Hematopoietic multipotent progenitor cell treated with erythropoietin and hydrocortisone succinate and interleukin-3 and kit ligand, for 8 days (in vitro differentiated cells): Measurements from ENCODE around the gene MEI4.
"Not testable (repeated sequence)": the region's sequence is repeated elsewhere in the genome, so short reads cannot be mapped to it uniquely, and the experiment has no call there.

Source experiments
- DNase-seq: peaks from one replicate; pipeline ENCODE4 v3.0.0-alpha.2; 2015

Gene MEI4

DNA sequence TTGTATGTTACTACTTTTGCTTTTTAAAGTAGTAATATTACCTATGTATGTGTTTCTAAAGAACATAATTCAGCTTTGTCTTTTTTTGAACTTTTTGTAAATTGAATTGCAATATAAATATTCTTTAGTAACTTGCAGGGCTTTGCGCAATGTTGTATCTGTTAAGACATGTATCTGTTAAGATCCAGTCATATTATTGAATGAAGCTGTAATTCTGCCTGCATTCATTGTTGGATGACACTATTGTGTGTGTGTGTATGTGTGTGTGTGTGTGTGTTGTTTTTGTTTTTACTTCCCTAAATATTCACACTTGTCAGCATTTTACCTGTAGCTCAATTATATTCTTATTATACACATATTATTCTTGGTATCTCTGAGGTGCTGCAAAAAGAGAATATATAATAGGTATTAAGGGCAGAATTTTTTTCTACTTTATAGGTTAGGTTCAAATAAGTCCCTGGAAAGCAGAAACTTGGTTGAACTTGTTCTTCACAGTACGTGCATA, 164.0 kb downstream of the MEI4 start:
- no peak for DNase-seq

DNA sequence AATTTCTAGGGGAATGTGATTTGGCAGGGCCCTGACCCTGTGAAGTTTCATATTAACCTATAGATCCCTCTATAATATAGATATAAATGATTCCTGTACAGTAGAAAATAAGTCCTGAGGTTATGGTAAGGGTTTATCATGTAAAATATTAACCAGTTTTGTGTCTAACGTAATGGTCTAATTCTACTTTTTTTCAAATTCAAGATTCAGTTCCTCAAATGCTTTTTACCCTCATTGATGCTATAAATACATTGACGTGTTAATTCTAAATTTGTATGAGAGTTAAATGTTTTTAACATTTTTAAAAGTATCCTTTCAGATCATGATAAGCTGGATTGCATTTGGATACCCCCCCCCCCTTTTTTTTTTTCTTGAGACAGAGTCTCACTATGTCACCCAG, 169.4 kb downstream of the MEI4 start:
- no peak for DNase-seq

DNA sequence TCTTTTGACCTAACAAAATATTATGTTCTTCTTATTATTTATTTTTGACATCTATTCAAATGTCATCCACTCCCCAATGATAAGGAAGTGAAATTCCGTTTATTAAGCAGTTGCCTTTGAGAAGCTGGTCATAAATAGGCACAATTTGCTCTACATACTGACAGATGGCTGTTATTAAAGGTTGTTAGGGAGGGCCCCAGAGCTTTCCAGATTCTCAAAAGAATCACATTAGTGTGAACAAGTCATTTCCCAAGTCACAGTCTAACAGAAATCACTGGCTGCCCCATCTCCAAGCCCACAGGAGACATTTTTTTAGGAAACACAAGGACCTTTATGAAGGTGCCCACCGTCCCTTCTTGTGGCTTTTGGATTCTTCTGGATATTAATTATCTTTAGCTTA, 172.4 kb downstream of the MEI4 start:
- DNase-seq = no peak

DNA sequence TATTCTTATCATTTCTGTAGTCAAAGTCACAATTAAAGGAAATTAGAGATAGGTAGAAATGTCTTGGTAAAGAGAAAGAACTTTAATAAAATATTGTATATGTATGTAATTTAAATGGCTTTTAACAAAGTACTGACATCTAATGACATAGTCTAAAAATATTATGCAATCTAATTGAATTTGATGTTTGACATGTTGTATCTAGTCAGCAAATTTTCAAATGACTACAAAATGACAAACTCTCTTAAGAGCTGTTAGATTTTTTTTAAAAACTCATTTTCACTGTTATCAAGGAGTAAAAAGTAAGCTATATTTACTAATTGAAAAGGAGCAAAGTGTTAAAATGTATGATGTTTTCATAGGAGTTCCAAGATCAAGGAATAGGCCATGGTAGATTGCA, 176.9 kb downstream of the MEI4 start:
- no peak for DNase-seq

DNA sequence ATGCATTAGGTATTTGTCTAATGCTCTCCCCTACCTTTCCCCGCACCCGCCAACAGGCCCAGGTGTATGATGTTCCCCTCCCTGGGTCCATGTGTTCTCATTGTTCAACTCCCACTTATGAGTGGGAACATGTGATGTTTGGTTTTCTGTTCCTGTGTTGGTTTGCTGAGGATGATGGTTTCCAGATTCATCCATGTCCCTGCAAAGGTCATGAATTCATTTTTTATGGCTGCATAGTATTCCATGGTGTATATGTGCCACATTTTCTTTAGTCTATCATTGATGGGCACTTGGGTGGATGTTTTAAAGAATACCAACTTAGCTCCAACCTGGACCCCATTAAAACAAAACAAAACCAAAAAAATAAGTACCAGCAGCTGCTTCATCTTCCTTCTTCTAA, 180.9 kb downstream of the MEI4 start:
- DNase-seq = not testable (repeated sequence)

DNA sequence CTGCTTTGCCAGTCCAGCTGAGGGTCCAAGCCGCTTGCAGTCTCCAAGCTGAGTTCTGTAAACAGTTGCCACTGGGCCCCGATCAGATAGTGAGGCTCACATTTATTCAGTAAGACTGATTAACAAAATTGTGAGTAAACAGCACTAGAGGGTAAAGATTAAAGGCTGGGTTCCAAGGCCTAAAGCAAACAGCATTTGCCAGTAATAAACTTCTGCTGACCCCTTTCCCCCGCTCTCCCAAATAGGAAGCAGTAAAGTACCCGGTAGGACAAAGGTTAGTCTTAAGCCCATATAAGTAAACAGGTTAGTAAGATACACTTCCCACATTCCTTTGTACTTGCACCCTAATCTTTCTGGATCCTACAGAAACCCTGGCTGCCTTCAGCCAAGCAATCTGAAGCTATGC, 181.8 kb downstream of the MEI4 start:
- no peak for DNase-seq

DNA sequence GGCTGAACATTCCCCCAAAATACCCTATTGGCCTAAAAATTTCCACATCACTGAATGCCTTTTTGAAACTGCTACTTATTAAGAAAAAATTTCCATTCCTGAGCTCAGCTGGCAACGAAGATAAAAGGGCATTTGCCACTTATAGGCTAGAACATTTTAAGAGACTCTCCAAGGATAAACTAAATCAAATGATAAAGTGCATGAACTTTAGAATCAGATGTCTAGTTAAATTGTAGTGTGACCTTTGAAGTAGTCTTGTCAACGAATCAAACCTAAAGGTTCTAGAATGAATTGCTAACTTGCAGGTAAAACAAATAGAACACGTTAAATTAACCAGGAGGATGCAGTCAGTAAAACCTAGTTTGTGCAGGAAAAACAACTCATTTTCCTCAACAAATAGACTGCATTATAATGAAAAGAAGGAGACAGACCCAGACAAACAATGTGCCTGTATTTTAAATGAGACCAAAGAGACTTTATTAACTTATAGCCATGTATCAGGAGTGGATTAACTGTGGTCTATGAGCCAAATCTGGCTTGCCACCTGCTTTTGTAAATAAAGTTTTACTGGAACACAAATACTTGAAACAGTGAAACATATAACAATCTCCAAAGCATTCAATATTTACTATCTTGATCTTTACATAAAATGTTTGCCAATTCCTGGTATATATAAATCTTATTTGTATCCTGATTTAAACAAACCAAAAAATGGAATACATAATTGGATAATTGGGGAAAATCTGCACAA, 184.4 kb downstream of the MEI4 start:
- no peak for DNase-seq

DNA sequence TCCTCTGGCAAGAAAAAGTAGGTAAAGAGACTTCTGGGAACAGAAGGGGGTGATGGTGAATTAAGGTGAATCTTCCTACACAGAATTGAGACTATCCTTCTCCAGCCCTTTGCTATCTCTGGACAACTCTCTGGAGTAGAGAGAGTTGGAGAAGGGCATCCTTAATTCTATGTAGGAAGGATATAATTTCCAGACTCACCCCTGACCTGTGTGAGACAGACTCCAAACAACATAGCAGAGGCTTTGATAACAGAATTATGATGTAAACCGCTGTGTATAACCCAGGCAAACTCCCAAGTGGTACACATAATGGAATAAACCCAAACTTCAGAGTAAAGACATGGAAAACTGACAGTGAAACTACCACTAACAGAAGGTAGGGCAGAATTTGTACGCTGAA, 186.5 kb downstream of the MEI4 start:
- DNase-seq = no peak

DNA sequence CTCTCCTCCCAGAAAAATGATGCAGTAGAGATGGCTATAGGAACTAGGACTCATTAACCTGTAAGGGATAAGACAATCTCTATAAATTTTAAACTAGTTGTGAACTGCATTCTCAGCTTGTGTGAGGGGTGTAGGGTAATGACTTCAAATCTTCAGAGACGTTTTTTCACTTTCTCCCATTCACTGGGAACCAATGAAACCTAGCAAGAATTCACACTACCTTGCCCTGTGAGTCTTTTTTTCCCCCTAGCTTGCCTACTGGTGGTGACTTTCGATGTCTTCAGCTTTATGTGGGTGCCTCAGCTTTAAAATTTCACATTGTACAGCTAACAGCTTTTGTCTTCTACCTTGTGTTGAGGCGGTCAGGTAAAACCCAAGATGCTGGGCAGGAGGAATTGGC, 192.0 kb downstream of the MEI4 start:
- no peak for DNase-seq

DNA sequence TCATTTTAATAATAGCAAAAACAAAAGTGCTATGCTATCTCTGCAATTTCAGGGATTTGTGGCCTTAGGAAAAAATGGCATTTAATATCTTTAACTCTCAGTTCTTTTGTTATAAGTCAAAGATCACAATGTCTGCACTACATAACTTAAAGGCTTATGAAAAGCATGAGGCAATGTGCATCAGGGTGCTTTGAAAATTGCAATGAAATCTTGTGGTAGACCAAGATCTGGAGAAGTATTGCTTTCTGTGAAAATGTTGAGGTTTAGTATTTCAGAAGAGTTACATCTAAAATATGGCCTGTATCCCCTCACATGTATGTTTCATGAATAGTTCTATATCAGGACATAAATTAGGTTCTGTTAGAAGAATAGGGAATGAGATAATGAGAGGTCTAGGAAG, 200.6 kb downstream of the MEI4 start:
- DNase-seq = no peak

DNA sequence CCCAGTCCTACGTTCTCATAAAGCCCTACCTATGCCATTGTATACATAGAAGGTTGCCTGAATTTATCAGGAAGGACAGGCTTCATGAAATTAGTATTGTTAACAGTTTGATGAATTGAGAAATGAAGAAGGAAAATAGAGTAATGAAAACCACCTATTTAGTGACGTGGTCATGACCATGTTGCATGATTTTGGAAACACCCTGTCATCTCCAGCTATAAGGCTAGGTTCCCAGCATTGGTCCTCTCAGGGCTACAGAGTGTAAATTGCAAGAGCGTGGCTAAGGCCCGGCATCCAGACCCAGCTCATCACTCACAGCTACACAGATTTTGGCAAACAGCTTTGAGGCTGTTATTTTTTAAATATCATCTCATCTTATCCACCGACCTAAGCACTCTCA, 203.6 kb downstream of the MEI4 start:
- no peak for DNase-seq

DNA sequence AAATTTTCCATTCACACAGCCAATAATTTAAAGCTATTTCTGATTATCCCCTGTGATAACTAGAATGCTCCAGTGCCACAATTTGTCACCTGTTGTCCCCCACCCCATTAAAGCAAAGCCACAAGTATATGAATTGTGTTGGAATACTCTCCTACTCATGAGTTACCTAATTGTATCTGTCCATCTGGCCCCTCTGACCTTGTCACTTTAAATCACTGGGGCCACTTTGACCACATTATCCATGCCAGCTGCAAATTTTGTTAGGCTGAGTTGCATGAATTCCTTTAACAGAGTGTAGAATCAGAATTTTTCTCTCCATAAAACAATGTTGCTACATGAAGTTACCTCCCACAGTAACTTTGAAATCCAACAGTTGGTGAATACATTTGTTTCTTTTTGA, 204.6 kb downstream of the MEI4 start:
- DNase-seq = no peak

DNA sequence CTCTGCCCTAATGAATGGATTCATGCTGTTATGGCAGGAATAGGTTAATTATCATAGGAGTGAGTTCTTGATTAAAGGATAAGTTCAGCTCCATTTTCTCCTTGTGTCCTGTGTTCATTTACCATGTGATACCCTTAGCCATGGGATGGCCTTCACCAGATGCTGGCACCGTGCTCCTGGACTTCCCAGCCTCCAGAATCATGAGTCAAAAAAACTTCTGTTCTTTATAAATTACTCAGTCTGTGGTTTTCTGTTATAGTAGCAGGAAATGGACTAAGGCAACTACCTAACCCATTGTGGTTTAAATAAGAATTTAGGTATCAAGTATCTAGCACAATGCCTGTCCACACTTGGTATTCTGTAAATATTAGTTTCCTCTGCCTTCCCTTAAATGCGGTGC, 223.5 kb downstream of the MEI4 start:
- DNase-seq = no peak

DNA sequence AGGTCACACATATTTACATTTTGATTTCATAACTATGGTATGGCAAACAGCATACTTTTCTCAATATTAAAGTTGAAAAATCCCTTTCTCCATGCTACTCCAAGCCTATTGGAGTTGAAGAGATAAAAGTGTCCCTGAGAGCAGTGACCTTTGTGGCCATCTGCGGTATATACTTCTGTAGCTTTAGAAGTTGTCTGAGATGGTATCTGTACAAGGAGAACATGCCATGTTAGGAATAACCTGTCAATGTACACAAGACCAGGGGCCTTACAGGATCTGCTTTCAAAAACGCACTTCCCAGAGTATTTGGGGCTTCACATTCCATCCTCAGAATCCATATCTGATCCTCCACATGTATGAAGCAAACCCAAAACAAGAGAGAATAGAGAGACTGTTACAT, 226.7 kb downstream of the MEI4 start:
- no peak for DNase-seq

DNA sequence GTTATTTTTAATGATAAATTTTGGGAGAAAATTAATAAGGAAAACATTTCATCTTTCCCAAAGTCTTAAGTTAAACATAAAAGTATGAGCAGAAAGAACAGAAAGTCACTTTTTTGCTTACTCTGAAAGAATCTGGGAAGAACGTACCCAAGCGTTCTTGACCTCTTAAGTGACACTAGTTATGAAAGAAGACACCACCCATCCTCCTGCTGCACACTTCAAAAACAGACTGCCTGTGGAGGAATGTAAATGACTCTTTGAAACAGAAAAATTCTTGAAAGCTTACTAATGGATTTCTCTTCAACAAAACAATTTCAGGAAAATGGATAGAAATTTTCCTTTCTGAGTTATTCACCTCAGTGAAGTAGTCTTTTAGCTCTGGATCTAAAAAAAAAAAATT, 227.7 kb downstream of the MEI4 start:
- no peak for DNase-seq

DNA sequence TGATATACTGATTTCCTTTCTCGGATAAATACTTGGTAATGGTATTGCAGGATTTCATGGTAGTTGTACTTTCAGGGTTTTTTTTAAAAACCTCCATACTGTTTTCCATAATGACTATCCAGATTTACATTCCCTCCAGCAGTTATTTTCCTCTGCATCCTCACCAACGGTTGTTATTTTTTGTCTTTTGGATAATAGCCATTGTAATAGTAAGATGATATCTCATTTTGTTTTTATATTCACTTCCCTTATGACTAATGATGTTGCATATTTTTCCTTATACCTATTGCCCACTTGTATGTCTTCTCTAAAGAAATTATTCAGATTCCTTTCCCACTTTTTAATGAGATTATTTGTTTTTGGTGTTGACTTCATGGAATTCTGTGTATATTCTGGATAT, 231.0 kb downstream of the MEI4 start:
- no peak for DNase-seq

DNA sequence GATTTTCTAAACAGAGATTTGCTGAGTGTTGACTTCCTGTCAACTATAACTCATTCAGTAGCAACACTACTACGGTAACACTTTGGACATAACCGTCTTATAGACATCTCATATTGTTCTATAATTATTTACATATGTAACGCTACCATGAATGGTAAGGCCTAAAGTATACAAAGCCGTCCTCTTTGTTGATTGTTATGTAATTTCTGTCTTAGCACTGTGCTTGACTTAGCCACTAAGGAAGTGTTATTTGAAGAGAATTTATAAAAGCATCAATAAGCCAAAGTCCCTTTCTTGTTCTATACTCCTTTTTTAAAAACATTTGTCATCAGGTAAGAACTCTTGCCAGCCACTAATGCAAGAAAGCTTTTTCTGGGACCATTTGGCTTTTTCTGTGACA, 240.6 kb downstream of the MEI4 start:
- no peak for DNase-seq

DNA sequence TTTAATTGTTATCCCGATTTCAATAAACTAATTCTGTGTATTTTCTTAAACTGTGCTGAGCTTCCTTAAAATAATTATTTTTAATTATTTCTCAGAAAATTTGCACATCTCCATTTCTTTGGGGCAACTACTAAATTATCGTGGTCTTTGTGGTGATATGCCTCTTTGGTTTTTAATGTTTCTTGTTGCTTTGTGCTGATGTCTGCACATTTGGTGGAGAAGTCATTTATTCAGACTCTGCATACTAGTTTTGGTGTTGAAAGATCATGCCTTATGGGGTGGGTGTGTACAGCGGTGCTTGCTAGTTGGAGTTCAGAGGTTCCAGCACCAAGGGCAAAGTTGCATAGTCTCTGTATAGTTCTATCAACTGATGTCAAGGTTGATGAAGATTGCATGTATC, 253.2 kb downstream of the MEI4 start:
- DNase-seq = no peak

DNA sequence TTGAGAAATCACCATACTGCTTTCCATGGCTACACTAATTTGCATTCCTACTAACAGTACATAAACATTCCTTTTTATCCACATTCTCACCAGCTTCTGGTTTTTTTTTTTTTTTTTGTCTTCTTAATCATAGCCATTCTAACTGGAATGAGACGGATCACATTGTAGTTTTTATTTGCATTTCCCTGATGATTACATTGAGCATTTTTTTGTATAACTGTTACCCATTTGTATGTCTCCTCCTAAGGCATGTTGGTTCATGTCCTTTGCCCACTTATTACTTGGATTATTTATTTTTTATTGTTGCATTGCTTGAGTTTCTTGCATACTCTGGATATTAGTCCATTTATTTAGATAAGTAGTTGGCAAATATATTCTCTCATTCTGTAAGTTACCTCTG, 258.0 kb downstream of the MEI4 start:
- no peak for DNase-seq

DNA sequence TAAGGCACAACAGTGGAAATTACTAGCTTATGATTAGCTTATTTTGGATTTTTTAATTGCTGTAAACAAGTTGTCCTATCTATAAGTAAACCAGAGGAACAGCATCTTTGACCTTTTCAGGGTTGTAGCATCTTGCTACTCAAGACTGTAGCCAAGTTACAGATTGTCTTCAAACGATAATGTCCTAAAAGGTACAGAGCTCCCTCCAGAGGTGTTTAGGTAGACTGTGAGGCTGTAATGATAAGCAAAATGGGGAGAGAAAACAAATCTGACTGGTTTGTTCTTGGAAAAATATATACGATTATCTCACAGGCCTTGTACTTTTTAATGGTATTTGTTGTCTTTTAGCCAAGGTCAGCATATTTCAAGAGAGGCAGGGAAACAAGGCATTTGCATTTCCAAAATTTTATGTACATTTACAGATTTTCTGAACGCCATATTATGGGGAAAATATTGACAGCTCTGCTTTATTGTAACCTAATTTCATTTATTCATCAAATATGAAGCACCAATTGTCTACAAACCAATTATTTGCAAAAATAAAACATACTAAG, 273.4 kb downstream of the MEI4 start:
- no peak for DNase-seq

DNA sequence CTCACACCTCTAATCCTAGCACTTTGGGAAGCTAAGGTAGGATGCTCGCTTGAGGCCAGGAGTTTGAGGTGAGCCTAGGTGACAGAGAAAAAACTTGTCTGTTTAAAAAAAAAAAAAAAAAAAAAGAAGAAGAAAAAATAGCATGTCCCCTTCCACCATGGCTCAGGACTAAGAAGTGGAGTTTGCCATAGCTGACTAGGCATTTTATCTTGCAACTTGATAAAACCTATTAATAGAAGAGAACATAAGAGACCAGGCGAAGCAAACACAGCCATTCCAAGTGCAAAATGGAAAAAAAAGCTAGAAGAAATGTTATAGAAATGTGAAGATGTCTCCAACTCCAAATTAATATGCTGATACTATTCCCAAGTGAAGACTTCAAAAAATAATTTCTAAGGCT, 277.5 kb downstream of the MEI4 start:
- DNase-seq = no peak

DNA sequence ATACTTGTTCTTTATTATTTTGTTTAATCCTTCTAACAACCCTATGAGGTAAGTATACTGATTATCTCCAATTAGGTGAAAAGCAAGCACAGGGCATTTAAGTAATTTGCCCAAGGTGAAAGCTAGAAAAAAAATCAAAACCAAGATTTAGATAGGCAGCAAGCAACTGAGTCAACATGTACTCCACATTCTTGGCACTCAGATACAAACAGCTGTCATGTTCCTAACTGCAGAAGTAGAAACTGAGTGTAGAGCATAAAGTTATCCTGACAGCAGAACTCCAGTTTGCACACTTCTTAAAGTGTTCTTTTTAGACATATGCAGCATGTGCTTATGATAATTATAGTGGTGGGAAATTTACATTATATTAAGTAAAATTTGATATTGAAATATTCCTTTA, 278.1 kb downstream of the MEI4 start:
- DNase-seq = no peak

DNA sequence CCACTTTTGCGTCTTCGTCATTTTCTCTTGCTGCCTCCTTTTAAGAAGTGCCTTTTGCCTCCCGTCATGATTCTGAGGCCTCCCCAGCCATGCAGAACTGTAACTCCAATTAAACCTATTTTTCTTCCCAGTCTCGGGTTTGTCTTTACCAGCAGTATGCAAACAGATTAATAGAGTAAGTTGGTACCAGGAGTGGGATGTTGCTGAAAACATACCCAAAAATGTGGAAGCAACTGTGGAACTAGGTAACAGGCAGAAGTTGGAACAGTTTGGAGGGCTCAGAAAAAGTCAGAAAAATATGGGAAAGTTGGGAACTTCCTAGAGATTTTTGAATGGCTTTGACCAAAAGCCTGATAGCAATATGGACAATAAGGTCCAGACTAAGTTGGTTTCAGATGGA, 309.2 kb downstream of the MEI4 start:
- no peak for DNase-seq

DNA sequence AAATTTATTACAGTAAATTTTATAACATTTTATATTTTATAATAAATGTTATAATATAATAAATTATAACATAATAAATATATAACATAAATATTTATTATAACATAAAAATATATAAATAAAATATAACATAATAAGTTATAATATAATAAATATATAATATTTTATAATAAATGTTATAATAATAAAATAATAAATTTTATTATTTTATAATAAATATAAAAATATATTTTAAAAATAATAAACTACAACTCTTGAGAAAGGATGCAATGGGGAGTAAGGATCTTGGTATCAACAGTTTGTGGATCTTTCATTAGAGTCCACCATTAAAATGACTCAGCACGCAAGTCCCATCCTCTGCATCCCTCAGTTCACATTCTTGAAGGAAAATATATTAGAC, 312.6 kb downstream of the MEI4 start:
- no peak for DNase-seq

DNA sequence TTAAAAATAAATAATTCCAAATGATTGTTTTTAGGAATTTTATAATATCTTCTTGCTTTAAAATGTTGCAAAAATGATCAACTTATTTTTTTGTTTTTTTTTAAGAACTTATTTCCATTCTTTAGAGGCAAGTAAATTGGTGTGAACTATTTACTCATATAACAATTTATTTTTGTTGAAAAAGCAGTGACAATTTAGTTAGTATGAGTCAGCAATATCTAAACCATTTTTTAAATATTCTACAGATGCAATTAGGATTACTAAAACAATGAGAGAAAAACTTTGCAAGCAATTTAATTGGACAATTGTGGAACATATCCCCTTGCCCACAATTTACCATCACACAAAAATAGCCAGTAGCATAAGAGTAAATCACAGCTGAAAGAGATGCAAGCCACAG, 319.5 kb downstream of the MEI4 start:
- DNase-seq = no peak
